GM21737 (cell line): Measurements from ENCODE around the gene MTHFD1L.

Experiments
- ATAC-seq: cut with Tn5 transposase; IDR thresholded peaks from one replicate; pipeline ENCODE4 v1.9.1; 2021; ENCODE audit warnings: mild to moderate bottlenecking, moderate library complexity; ENCODE audit not compliant: unreplicated experiment

Gene MTHFD1L

GRCh38 chr6:151088963-151089362, 223.5 kb downstream of the MTHFD1L start:
- no peak for ATAC-seq

- ATAC-seq: no peak
Measured at GRCh38 chr6:151089978-151090377, 224.5 kb downstream of the MTHFD1L start.

- ATAC-seq: no peak
Measured at GRCh38 chr6:151091571-151091970, 226.1 kb downstream of the MTHFD1L start.

- ATAC-seq: no peak
Measured at GRCh38 chr6:151092591-151092990, 227.1 kb downstream of the MTHFD1L start.

DNA sequence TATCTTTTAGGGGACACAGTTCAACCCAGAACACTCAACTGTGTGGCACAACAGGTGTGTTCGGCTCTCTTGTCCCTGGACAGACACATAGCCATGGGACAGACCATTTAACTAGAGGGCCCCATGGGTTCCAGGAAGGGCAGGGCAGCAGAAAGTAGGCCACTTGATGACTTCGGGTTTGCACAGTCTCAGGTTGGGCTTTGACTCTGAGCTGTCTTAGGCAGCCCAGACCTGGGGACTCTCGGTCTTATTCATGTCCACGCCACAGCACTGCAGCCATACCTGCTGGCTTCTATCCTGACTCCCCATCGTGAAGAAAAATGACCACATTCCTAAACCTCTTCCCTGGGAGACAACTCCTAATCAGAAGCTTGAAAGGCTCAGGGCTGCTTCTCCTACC, 228.2 kb downstream of the MTHFD1L start:
- no peak for ATAC-seq

DNA sequence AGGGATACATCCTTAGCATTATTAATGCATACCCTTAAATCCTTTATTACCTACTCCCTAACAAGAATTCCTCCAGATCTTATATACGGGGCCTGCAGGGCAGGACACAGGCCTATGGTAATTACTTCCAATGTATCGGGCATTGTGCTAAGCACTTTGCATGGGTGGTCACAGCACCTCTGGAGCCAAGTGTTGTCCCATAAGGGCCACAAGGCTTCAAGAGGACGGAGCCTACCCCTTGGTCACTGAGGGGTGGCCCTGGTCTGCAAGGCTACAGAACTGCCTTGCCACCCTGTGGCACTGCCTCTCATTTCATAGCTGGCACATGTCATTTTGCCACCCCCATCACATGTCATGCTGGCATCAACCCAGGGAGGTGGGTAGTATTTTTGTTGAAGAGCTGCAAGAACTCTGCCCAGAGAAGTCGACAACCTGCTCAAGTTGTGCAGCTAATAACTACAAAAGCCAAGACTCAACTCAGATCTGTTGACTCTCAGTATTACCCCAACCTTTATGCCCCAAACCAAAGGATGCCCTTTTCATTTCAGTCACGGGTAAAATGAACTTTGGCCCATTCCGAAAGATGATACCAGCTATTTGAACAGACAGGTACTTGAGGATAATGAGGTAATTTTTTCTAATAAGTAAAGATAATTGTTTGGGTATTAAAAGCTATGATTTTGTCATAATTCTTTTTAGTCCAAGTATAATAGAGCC, 230.2 kb downstream of the MTHFD1L start:
- ATAC-seq: no peak

- ATAC-seq: no peak
Measured at GRCh38 chr6:151096255-151096612, 230.7 kb downstream of the MTHFD1L start.

GRCh38 chr6:151096691-151097606, 231.4 kb downstream of the MTHFD1L start:
- no peak for ATAC-seq

- no peak for ATAC-seq
Measured at GRCh38 chr6:151098166-151098565, 232.7 kb downstream of the MTHFD1L start.

- ATAC-seq: no peak
Measured at GRCh38 chr6:151100326-151100725, 234.8 kb downstream of the MTHFD1L start.

GRCh38 chr6:151101161-151101815, 235.8 kb downstream of the MTHFD1L start:
- ATAC-seq: no peak

- ATAC-seq: no peak
Measured at GRCh38 chr6:151101816-151102694, 236.6 kb downstream of the MTHFD1L start.

DNA sequence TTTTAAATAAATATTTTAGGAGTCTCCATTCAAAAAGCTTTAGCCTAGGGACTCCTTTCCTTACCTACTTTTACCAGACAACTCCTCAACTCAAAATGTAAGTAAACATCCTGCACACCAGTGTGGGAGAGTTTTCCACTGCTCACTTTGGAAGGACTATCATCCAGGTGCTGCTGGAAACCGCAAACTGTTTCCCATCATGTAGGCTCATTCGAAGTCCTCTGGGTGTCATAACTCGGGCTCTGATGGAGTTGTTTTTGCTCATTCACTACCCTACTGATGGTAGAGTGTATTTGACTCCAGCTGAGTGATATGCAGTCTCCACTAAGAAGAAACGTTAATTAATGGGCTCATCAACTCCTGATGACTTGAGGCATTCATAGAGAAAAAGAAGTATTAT, 237.8 kb downstream of the MTHFD1L start:
- no peak for ATAC-seq

- no peak for ATAC-seq
Measured at GRCh38 chr6:151107897-151108427, 242.5 kb downstream of the MTHFD1L start.

DNA sequence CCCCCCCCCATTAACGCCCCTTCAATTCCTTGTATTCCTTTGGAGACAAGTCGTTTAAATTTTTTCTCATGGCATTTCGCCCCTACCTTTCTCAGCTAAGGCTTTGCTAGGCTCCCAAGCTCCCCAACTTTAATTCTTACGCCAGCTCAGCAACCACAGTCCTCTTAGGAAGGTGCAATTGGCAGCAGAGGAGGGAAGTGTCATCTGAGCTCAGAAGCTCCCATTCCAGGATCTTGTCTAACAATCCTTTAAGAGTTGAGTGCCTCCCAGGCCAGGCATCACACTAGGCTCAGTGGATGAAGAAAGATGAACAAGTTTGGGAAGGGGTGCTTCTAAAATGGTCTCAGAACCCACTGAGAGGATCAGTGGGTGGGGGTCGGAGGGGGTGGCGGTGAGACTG, 243.0 kb downstream of the MTHFD1L start:
- ATAC-seq: no peak

DNA sequence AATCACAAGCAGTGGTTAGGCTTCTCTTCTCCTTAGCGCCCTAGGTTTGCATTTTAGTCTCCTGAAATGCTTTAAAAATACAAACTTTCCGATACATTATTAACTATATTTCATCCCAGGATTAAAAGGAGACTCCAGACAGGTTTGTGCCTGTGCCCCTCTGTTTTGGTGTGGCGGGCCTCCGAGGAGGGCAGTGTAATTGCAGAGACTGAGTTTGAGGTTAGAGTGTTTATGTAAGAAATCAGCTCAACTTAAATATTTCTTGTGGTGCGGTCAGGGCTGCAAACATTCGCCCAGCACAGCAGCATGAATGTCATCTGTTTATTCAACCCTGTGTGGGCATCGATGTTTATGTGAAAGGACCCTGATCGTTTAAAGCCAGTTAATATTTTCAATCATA, 243.9 kb downstream of the MTHFD1L start:
- ATAC-seq: no peak

DNA sequence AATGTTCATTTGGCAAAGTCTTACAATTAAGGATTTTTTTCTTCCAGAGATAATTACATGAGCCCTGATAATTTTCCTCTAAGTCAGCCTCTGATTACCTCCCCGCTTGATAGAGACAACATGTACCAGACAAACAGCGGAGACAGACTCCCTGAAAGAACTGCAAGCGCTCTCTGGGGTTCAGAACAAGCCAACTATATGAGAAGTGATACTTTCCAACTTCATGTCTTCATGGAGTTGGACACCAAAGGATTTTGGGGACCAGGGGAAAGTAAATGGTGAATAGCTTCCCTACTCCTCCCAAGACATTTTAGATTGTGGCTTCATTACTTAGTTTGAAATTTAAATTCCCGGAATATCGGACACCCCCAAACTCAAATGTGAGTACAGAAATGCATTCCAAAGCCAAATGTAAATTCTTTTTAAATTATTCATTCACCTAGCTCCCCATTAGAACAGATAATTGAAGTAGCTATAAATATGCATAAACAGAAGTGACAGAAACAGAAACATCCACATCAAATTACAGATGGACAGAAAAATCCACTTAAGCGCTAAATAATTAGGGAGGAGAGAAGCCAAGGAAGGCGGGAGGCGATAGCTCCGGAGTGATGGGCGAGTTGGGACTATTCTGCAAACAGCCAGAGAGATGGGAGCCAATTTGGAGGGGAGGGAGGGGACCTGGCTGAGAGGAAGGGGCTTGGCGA, 244.5 kb downstream of the MTHFD1L start:
- ATAC-seq: no peak

GRCh38 chr6:151110576-151110905, 245.0 kb downstream of the MTHFD1L start:
- ATAC-seq: no peak

- no peak for ATAC-seq
Measured at GRCh38 chr6:151111670-151112069, 246.2 kb downstream of the MTHFD1L start.

DNA sequence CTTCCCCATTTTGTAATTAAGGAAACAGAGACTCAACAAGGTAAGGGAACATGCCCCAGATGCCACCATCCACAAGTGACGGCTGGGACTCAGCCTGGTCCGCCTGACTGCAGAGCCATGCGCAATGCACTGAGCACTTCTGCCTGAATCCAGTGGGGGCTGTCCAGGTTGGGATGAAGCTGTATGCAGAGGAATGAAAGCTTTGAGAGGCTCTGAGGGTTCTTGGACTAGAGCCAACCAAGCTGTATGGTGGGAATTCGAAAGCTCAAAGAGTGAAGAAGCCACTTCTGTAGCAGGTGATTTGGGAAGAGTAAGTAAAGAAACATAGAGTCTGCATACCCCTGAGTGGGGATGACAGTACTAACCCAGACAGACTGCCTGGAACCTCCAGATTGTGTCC, 246.6 kb downstream of the MTHFD1L start:
- no peak for ATAC-seq
